B cell (primary cell): Measurements from ENCODE around the gene CHSY3. TPM values are rescaled to one million over a fixed set of nuclear protein-coding genes. Genes with fewer than 3 reads are reported as not detected.

Source experiments
- ATAC-seq: fragments of 200-7000 bp; cut with Tn5 transposase; one replicate; pipeline ENCODE4 v1.10.0; 2021; ENCODE audit warnings: low read depth, mild to moderate bottlenecking, moderate number of reproducible peaks, moderate library complexity
- CTCF ChIA-PET: fragments of 350-600 bp; sonication (Branson Sonifier 250); formaldehyde crosslinking; loops from one replicate; lab custom pipeline; 2021; ENCODE audit warnings: antibody characterized with exemption, inconsistent platforms; lab: Charles Lee
- POLR2A ChIA-PET: fragments of 350-600 bp; sonication (Branson Sonifier 250); formaldehyde crosslinking; loops from one replicate; lab custom pipeline; 2021; ENCODE audit warnings: antibody characterized with exemption; lab: Charles Lee
- DNase-seq: peaks from one replicate; pipeline ENCODE4 v3.0.0; 2013
- H2AFZ ChIP-seq: 2 replicates; pipeline ENCODE4 v1.6.1; 2012; ENCODE audit warnings: mild to moderate bottlenecking, low read depth, low read length; ENCODE audit not compliant: insufficient read depth, poor library complexity, severe bottlenecking
- H3K27ac ChIP-seq, 2 donors: 1 replicate in 1 of 2; 2 replicates in 1 of 2; pipeline ENCODE4 v1.5.1; 2012 to 2013; ENCODE audit warnings: low read length in 2 of 2, mild to moderate bottlenecking in 2 of 2, moderate library complexity in 1 of 2
- H3K27me3 ChIP-seq, 4 experiments: fragments of 200-600 bp in 1 of 4; sonication (generic) in 1 of 4; replicated peaks in 1 of 4; 1 replicate in 2 of 4; 2 replicates in 2 of 4; pipeline versions ENCODE4 v1.6.1 to v1.7.0; 2013 to 2016; ENCODE audit warnings: low read length in 3 of 4, mild to moderate bottlenecking in 2 of 4, mixed read lengths in 1 of 4, moderate library complexity in 1 of 4; ENCODE audit not compliant: insufficient read depth in 4 of 4, control insufficient read depth in 3 of 4; ENCODE audit errors: control extremely low read depth in 1 of 4
- H3K36me3 ChIP-seq, 2 experiments: replicated peaks in 1 of 2; 1 replicate in 1 of 2; 2 replicates in 1 of 2; pipeline versions ENCODE4 v1.6.1 to v1.7.1; 2013; ENCODE audit warnings: low read length in 1 of 2; ENCODE audit not compliant: insufficient read depth in 2 of 2, control insufficient read depth in 1 of 2; ENCODE audit errors: control extremely low read depth in 1 of 2, extremely low read depth in 1 of 2
- H3K4me1 ChIP-seq, 2 donors: fragments of 200-600 bp in 1 of 2; sonication (generic) in 1 of 2; 1 replicate in 1 of 2; 2 replicates in 1 of 2; pipeline versions ENCODE4 v1.5.1 to v1.6.1; 2013 to 2017; ENCODE audit warnings: low read length in 2 of 2; ENCODE audit not compliant: control insufficient read depth in 2 of 2, insufficient read depth in 2 of 2
- H3K4me2 ChIP-seq: replicated peaks from 2 replicates; pipeline ENCODE3; 2012; ENCODE audit warnings: mild to moderate bottlenecking, low read depth, low read length; ENCODE audit not compliant: poor library complexity, severe bottlenecking
- H3K4me3 ChIP-seq, 5 experiments: fragments of 200-600 bp in 1 of 5; sonication (generic) in 1 of 5; 1 replicate in 3 of 5; 2 replicates in 2 of 5; pipeline versions ENCODE4 v1.5.1 to v1.7.0; 2011 to 2016; ENCODE audit warnings: low read length in 4 of 5, mild to moderate bottlenecking in 4 of 5, low read depth in 2 of 5, control low read depth in 1 of 5, moderate library complexity in 1 of 5; ENCODE audit not compliant: insufficient read depth in 1 of 5; ENCODE audit errors: control extremely low read depth in 1 of 5, extremely low read depth in 1 of 5
- H3K79me2 ChIP-seq: fragments of 200-600 bp; sonication (generic); one replicate; pipeline ENCODE4 v1.6.0; 2016; ENCODE audit warnings: low read length; ENCODE audit not compliant: control insufficient read depth, insufficient read depth
- H3K9ac ChIP-seq: fragments of 200-600 bp; sonication (generic); 2 replicates; pipeline ENCODE4 v1.6.1; 2017; ENCODE audit warnings: mild to moderate bottlenecking, low read length, moderate library complexity
- H3K9me3 ChIP-seq, 3 donors: one replicate each; pipeline versions ENCODE4 v1.6.1 to v1.7.1; 2013; ENCODE audit warnings: low read length in 2 of 3; ENCODE audit not compliant: control insufficient read depth in 2 of 3, insufficient read depth in 1 of 3; ENCODE audit errors: control extremely low read depth in 1 of 3
- H4K20me1 ChIP-seq: 2 replicates; pipeline ENCODE4 v1.6.0; 2012; ENCODE audit warnings: mild to moderate bottlenecking, low read length; ENCODE audit not compliant: insufficient read depth, control insufficient read depth, poor library complexity, severe bottlenecking
- H3K27ac Mint-ChIP-seq: one replicate; pipeline ENCODE4 v1.8.0; 2021; ENCODE audit warnings: mixed read lengths
- H3K27me3 Mint-ChIP-seq: one replicate; pipeline ENCODE4 v1.8.0; 2021; ENCODE audit warnings: mixed read lengths
- H3K4me1 Mint-ChIP-seq: one replicate; pipeline ENCODE4 v1.8.0; 2021; ENCODE audit warnings: mixed read lengths
- H3K4me3 Mint-ChIP-seq: one replicate; pipeline ENCODE4 v1.8.0; 2021; ENCODE audit warnings: mixed read lengths
- H3K9me3 Mint-ChIP-seq: one replicate; pipeline ENCODE4 v1.8.0; 2022; ENCODE audit warnings: mixed read lengths; ENCODE audit not compliant: insufficient read depth
- CTCF ChIP-seq: fragments of 200-600 bp; IDR thresholded peaks from one replicate; pipeline ENCODE4 v1.8.0; 2022; ENCODE audit warnings: antibody characterized with exemption, mild to moderate bottlenecking
- EZH2 ChIP-seq: IDR thresholded peaks from 2 replicates; pipeline ENCODE4 v1.6.1; 2012; ENCODE audit warnings: borderline replicate concordance, low read depth, mild to moderate bottlenecking, moderate library complexity, low read length; ENCODE audit not compliant: insufficient read depth, poor library complexity, severe bottlenecking
- WGBS: methylation state at CpG from one replicate; pipeline ENCODE4 v1.1.5; 2013; ENCODE audit warnings: missing lambda C conversion rate; ENCODE audit not compliant: insufficient coverage; 5-methylcytosine and 5-hydroxymethylcytosine counted together
- intact Hi-C: fragments of 100-400 bp; cut with micrococcal nuclease; formaldehyde crosslinking; loops from one replicate; pipeline ENCODE4 v1.10.0; 2022
- polyA plus RNA-seq: library from polyadenylated mRNA; depleted of rRNA; stranded (reverse); fragments of >200 nt; gene quantifications from 2 replicates; pipeline ENCODE4 v1.2.3, GENCODE V29; 2012
- total RNA-seq, 2 donors: library from RNA; stranded (reverse); fragments of 120-200 nt in 1 of 2; gene quantifications; 1 replicate in 1 of 2; 2 replicates in 1 of 2; pipeline versions ENCODE4 v1.2.3 to v1.2.4, GENCODE V29; 2013 to 2022

CHSY3 gene
- total and polyA plus RNA-seq, 2 donors (not counting 1 experiment from before 2014, with no cell fraction given), result not detected

- H3K79me2 ChIP-seq, result no peaks in the 10 kb centered on the region
- no peak overlapping the region for H3K4me3 ChIP-seq
- POLR2A ChIA-PET, result no interaction called here
- no peaks in the 10 kb centered on the region for H4K20me1 ChIP-seq
- intact Hi-C loops, result no loop called here
- Mint-ChIP-seq H3K27me3 (no peaks in the 10 kb centered on the region), H3K4me1 (no peaks in the 10 kb centered on the region), H3K9me3 (no peaks in the 10 kb centered on the region), H3K4me3 (no peak overlapping the region), H3K27ac (no peak overlapping the region)
- TF ChIP-seq CTCF (no peak), EZH2 (no peak)
- H3K9me3 ChIP-seq, result peaks cover 0 to 3% (median 0%) of the 10 kb centered on the region in 3 donors
- H3K36me3 ChIP-seq, result no peaks in the 10 kb centered on the region
- CTCF ChIA-PET, result no interaction called here
- no CpG with 5 or more reads among the region's 2 CpGs for WGBS
- H2AFZ ChIP-seq, result no peak overlapping the region
- H3K4me2 ChIP-seq, result no peak overlapping the region
- no peaks in the 10 kb centered on the region for H3K4me1 ChIP-seq
- ATAC-seq (no peak), DNase-seq (no peak)
- H3K27me3 ChIP-seq, result no peaks in the 10 kb centered on the region
- H3K27ac ChIP-seq, result no peak overlapping the region
- no peak overlapping the region for H3K9ac ChIP-seq
Observed at GRCh38 chr5:130096483-130096882, 192.2 kb downstream of the CHSY3 start.

GRCh38 chr5:130099008-130099407, 194.7 kb downstream of the CHSY3 start:
- Histone ChIP-seq H3K4me2 (no peak overlapping the region), H3K79me2 (no peaks in the 10 kb centered on the region), H3K27ac (no peak overlapping the region), H2AFZ (no peak overlapping the region), H3K4me1 (no peaks in the 10 kb centered on the region), H3K36me3 (no peaks in the 10 kb centered on the region), H3K9ac (no peak overlapping the region), H3K9me3 (no peaks in the 10 kb centered on the region), H3K27me3 (no peaks in the 10 kb centered on the region), H3K4me3 (no peak overlapping the region), H4K20me1 (no peaks in the 10 kb centered on the region)
- ATAC-seq, result no peak
- no peak for DNase-seq
- H3K4me3 Mint-ChIP-seq, result no peak overlapping the region
- POLR2A ChIA-PET, result no interaction called here
- no CpG with 5 or more reads among the region's 2 CpGs for WGBS
- no peaks in the 10 kb centered on the region for H3K27me3 Mint-ChIP-seq
- no peaks in the 10 kb centered on the region for H3K4me1 Mint-ChIP-seq
- no peak overlapping the region for H3K27ac Mint-ChIP-seq
- intact Hi-C loops, result no loop called here
- H3K9me3 Mint-ChIP-seq, result no peaks in the 10 kb centered on the region
- CTCF ChIA-PET, result no interaction called here
- TF ChIP-seq EZH2, result no peak
- TF ChIP-seq CTCF, result no peak
